Neural progenitor cell (in vitro differentiated cells): ENCODE measurements around the gene GLTPD2. TPM values are rescaled to one million over a fixed set of nuclear protein-coding genes. Genes with fewer than 3 reads are reported as not detected.

Experiments used
- DNase-seq: peaks from one replicate; pipeline ENCODE4 v3.0.0-alpha.2; 2016; ENCODE audit warnings: low spot score
- H2AFZ ChIP-seq: fragments of 200-600 bp; sonication (generic); replicated peaks from 2 replicates; pipeline ENCODE4 v1.6.1; 2016; ENCODE audit warnings: antibody characterized with exemption
- H3F3A ChIP-seq: fragments of 200-600 bp; sonication (generic); 2 replicates; pipeline ENCODE4 v1.6.1; 2016; ENCODE audit warnings: antibody characterized with exemption, low read depth
- H3K27ac ChIP-seq: fragments of 200-600 bp; sonication (generic); 2 replicates; pipeline ENCODE4 v1.5.1; 2016; ENCODE audit warnings: mild to moderate bottlenecking
- H3K27me3 ChIP-seq: fragments of 200-600 bp; sonication (generic); 2 replicates; pipeline ENCODE4 v1.6.1; 2016; ENCODE audit warnings: mild to moderate bottlenecking, moderate library complexity
- H3K36me3 ChIP-seq: fragments of 200-600 bp; sonication (generic); 2 replicates; pipeline ENCODE4 v1.5.1; 2016
- H3K4me1 ChIP-seq: fragments of 200-600 bp; sonication (generic); 2 replicates; pipeline ENCODE4 v1.6.1; 2016; ENCODE audit warnings: mixed run types
- H3K4me2 ChIP-seq: fragments of 200-600 bp; sonication (generic); 2 replicates; pipeline ENCODE4 v1.6.1; 2016
- H3K4me3 ChIP-seq: fragments of 200-600 bp; sonication (generic); 2 replicates; pipeline ENCODE4 v1.5.1; 2016
- H3K79me2 ChIP-seq: fragments of 200-600 bp; sonication (generic); 2 replicates; pipeline ENCODE4 v1.6.1; 2016; ENCODE audit warnings: low read depth
- H3K9ac ChIP-seq: fragments of 200-600 bp; sonication (generic); 2 replicates; pipeline ENCODE4 v1.6.1; 2016
- H3K9me3 ChIP-seq: fragments of 200-600 bp; sonication (generic); 2 replicates; pipeline ENCODE4 v1.5.1; 2016; ENCODE audit warnings: low read depth
- H4K20me1 ChIP-seq: fragments of 200-600 bp; sonication (generic); 2 replicates; pipeline ENCODE4 v1.6.1; 2016; ENCODE audit warnings: low read depth
- H3K27ac Mint-ChIP-seq: 3 replicates; pipeline ENCODE4 v1.8.0; 2021; ENCODE audit warnings: mixed read lengths
- H3K27me3 Mint-ChIP-seq: 2 replicates; pipeline ENCODE4 v1.8.0; 2022; ENCODE audit warnings: low read depth, mild to moderate bottlenecking, inconsistent platforms, moderate library complexity, mixed read lengths; ENCODE audit not compliant: insufficient read depth
- H3K36me3 Mint-ChIP-seq: 3 replicates; pipeline ENCODE4 v1.8.0; 2021; ENCODE audit warnings: mixed read lengths
- H3K4me1 Mint-ChIP-seq: 3 replicates; pipeline ENCODE4 v1.8.0; 2021; ENCODE audit warnings: mixed read lengths
- H3K4me3 Mint-ChIP-seq: 3 replicates; pipeline ENCODE4 v1.8.0; 2021; ENCODE audit warnings: mild to moderate bottlenecking, moderate library complexity, mixed read lengths
- H3K9me3 Mint-ChIP-seq: 3 replicates; pipeline ENCODE4 v1.8.0; 2020; ENCODE audit warnings: mixed read lengths
- CTCF ChIP-seq: fragments of 200-600 bp; sonication (generic); IDR thresholded peaks from 2 replicates; pipeline ENCODE4 v1.5.1; 2017; ENCODE audit warnings: antibody characterized with exemption, mild to moderate bottlenecking
- EZH2 ChIP-seq: fragments of 200-600 bp; sonication (generic); IDR thresholded peaks from 2 replicates; pipeline ENCODE4 v1.6.1; 2017; ENCODE audit warnings: antibody characterized with exemption, mild to moderate bottlenecking, moderate library complexity
- EZH2phosphoT487 ChIP-seq: fragments of 200-600 bp; sonication (generic); IDR thresholded peaks from 2 replicates; pipeline ENCODE4 v1.6.1; 2017; ENCODE audit warnings: antibody characterized with exemption
- total RNA-seq: library from RNA; depleted of rRNA; stranded (reverse); fragments of >200 nt; gene quantifications from 2 replicates; pipeline ENCODE4 v1.2.3, GENCODE V29; 2015; ENCODE audit warnings: low replicate concordance

GLTPD2 gene
- total RNA-seq, 1 donor from 2014 or later, result not detected

DNA sequence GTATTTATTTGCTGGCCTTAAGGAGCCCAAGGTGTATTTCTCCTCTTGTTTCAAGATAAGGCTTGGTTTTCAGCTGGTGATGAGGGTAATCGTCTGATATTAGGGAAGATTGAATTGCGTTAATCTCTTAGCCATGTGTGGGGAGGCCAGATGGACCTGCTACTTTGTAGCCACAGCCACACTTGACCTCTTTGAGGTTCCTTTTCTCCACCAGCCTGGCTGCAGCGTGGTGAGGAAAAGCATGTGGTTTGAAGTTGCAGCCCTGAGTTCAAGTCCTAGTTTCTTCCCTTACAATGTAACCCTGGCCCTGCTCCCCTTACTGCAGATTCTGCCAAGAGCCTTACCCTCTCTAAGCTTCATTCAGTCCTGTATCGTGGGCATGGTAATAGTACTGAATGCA is 47.5 kb downstream of the GLTPD2 start:
- TF ChIP-seq EZH2phosphoT487 (no peak), CTCF (no peak), EZH2 (no peak)
- no peak overlapping the region for H3K27ac Mint-ChIP-seq
- Histone ChIP-seq H3K9ac (no peak overlapping the region), H3K4me3 (no peak overlapping the region), H3K79me2 (peaks cover 57% of the 10 kb centered on the region), H4K20me1 (peaks cover 34% of the 10 kb centered on the region), H3F3A (peaks cover 5% of the 10 kb centered on the region), H3K27me3 (no peaks in the 10 kb centered on the region), H3K4me2 (no peak overlapping the region), H3K36me3 (no peaks in the 10 kb centered on the region), H3K4me1 (peaks cover 9% of the 10 kb centered on the region), H3K9me3 (no peaks in the 10 kb centered on the region), H3K27ac (no peak overlapping the region), H2AFZ (no peak overlapping the region)
- peaks cover 5% of the 10 kb centered on the region for H3K36me3 Mint-ChIP-seq
- H3K9me3 Mint-ChIP-seq, result no peaks in the 10 kb centered on the region
- no peak for DNase-seq
- H3K27me3 Mint-ChIP-seq, result peaks cover 9% of the 10 kb centered on the region
- H3K4me3 Mint-ChIP-seq, result no peak overlapping the region
- H3K4me1 Mint-ChIP-seq, result peaks cover 20% of the 10 kb centered on the region

- Histone ChIP-seq H3K9me3 (no peaks in the 10 kb centered on the region), H3K4me1 (peaks cover 9% of the 10 kb centered on the region), H3K9ac (no peak overlapping the region), H3K27ac (no peak overlapping the region), H3K79me2 (peaks cover 57% of the 10 kb centered on the region), H3K4me3 (no peak overlapping the region), H3K36me3 (no peaks in the 10 kb centered on the region), H2AFZ (no peak overlapping the region), H3K27me3 (no peaks in the 10 kb centered on the region), H3F3A (peaks cover 5% of the 10 kb centered on the region), H4K20me1 (peaks cover 34% of the 10 kb centered on the region), H3K4me2 (no peak overlapping the region)
- H3K9me3 Mint-ChIP-seq, result no peaks in the 10 kb centered on the region
- H3K4me1 Mint-ChIP-seq, result peaks cover 20% of the 10 kb centered on the region
- peak overlapping the region; percentile 7 for H3K27ac Mint-ChIP-seq
- peaks cover 9% of the 10 kb centered on the region for H3K27me3 Mint-ChIP-seq
- DNase-seq, result no peak
- TF ChIP-seq CTCF, result no peak
- TF ChIP-seq EZH2, result no peak
- TF ChIP-seq EZH2phosphoT487, result no peak
- H3K4me3 Mint-ChIP-seq, result no peak overlapping the region
- peaks cover 5% of the 10 kb centered on the region for H3K36me3 Mint-ChIP-seq
These were observed 48.9 kb downstream of the GLTPD2 start for GRCh38 chr17:4837471-4838308.

DNA sequence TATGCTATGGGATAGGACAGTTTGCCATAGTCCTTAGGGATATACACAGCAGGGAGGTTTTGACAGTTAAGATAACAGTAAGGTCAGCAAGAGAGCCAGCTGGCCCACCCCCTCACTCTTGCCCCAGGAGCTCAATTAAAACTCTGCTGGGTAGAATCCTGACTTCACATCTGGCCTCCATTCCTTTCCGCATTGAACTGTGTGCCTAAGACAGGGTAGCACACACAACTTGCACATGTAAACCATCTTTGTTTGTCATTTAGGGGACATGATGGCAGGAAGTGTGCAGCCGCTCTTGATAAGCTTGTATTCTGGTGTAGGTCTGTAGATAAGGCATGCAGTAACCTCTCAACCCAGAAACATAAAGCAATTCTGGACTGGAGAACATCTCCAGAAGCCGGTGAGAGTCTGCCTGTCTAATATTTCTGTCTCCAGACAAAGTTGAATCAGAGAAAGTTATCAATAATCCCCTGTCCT is 49.6 kb downstream of the GLTPD2 start:
- TF ChIP-seq EZH2 (no peak), EZH2phosphoT487 (no peak), CTCF (no peak)
- peaks cover 9% of the 10 kb centered on the region for H3K4me1 ChIP-seq
- no peak overlapping the region for H3K4me2 ChIP-seq
- no peaks in the 10 kb centered on the region for H3K27me3 ChIP-seq
- Mint-ChIP-seq H3K4me3 (no peak overlapping the region), H3K27ac (no peak overlapping the region), H3K4me1 (peaks cover 20% of the 10 kb centered on the region), H3K27me3 (peaks cover 9% of the 10 kb centered on the region), H3K36me3 (peaks cover 5% of the 10 kb centered on the region), H3K9me3 (no peaks in the 10 kb centered on the region)
- peaks cover 34% of the 10 kb centered on the region for H4K20me1 ChIP-seq
- H3K79me2 ChIP-seq, result peaks cover 58% of the 10 kb centered on the region
- peaks cover 5% of the 10 kb centered on the region for H3F3A ChIP-seq
- H3K4me3 ChIP-seq, result no peak overlapping the region
- DNase-seq, result no peak
- no peak overlapping the region for H3K27ac ChIP-seq
- H3K9me3 ChIP-seq, result no peaks in the 10 kb centered on the region
- no peak overlapping the region for H3K9ac ChIP-seq
- H2AFZ ChIP-seq, result no peak overlapping the region
- H3K36me3 ChIP-seq, result no peaks in the 10 kb centered on the region
